ENCODE measurements around the gene PAK4. TPM values are rescaled to one million over a fixed set of nuclear protein-coding genes. Genes with fewer than 3 reads are reported as not detected.
A peak's percentile ranks its signal among the peaks of the same experiment; 100 is the strongest.

Gene PAK4
- total RNA-seq, 1 experiment from 2014 or later: 55.2 TPM

DNA sequence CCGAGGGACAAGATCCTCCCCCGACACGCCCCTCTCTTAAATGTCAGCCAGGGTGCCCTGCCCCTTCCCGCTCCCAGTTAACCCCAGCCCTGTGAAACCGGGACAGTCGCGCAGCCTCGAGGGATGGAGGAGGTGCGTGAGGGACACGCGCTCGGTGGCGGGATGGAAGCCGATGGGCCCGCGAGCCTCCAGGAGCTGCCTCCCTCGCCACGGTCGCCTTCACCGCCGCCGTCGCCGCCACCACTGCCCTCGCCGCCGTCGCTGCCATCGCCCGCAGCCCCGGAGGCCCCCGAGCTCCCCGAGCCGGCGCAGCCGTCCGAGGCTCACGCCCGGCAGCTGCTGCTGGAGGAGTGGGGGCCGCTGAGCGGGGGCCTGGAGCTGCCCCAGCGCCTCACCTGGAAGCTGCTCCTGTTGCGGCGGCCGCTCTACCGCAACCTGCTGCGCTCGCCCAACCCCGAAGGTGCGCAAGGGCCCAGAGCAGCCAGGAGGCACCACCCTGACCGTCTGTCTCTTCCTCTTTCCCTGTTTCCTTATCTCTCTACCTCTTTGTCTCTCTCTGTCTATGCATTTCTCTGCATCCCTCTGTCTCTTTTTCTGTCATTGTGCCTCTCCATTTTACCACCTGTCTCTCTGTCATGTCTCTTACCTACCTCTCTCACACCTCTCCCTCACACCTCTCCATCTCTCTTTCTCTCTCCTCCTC lies 71.4 kb downstream of the PAK4 start, which contains the start of gene NCCRP1:
Gene NCCRP1 (plus strand): TSS at position 105 of the 703 bp plus-strand sequence. CDS start 19 bp downstream, at position 124.
- Histone ChIP-seq H3K36me3 (ENCODE audit: insufficient read depth, low read length, poor library complexity, severe bottlenecking) (no peaks in the 10 kb centered on the region), H3K27ac (ENCODE audit: low read depth, low read length, poor library complexity, severe bottlenecking) (no peak within 1 kb of the TSS), H3K4me3 (ENCODE audit: low read depth, low read length, poor library complexity, severe bottlenecking) (no peak within 1 kb of the TSS), H3K27me3 (replicated peaks; ENCODE audit: insufficient read depth, low read depth, low read length, poor library complexity) (peaks cover 40% of the 10 kb centered on the region), H3K9me3 (ENCODE audit: low read depth, low read length, poor library complexity, severe bottlenecking) (no peaks in the 10 kb centered on the region), H3K4me1 (ENCODE audit: insufficient read depth, low read length, poor library complexity, severe bottlenecking) (no peaks in the 10 kb centered on the region)
- ChIA-PET POLR2A (ENCODE audit: low non-redundant PET) (no interaction called here), CTCF (no interaction called here)
- no peak for DNase-seq (ENCODE audit: low spot score)
- TF ChIP-seq, protein P1, sequence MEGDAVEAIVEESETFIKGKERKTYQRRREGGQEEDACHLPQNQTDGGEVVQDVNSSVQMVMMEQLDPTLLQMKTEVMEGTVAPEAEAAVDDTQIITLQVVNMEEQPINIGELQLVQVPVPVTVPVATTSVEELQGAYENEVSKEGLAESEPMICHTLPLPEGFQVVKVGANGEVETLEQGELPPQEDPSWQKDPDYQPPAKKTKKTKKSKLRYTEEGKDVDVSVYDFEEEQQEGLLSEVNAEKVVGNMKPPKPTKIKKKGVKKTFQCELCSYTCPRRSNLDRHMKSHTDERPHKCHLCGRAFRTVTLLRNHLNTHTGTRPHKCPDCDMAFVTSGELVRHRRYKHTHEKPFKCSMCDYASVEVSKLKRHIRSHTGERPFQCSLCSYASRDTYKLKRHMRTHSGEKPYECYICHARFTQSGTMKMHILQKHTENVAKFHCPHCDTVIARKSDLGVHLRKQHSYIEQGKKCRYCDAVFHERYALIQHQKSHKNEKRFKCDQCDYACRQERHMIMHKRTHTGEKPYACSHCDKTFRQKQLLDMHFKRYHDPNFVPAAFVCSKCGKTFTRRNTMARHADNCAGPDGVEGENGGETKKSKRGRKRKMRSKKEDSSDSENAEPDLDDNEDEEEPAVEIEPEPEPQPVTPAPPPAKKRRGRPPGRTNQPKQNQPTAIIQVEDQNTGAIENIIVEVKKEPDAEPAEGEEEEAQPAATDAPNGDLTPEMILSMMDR (conservative IDR thresholded peaks at IDR 0.05; ENCODE audit: low read depth, low read length): no peak
- no peak for TF ChIP-seq EZH2 (IDR thresholded peaks at IDR 0.05; ENCODE audit: borderline replicate concordance, low read depth, low read length, poor library complexity, severe bottlenecking)
- intact Hi-C loops (cut with micrococcal nuclease; ENCODE audit: unreplicated experiment): no loop called here
- BruUV-seq (replicated peaks): no TSS peak

DNA sequence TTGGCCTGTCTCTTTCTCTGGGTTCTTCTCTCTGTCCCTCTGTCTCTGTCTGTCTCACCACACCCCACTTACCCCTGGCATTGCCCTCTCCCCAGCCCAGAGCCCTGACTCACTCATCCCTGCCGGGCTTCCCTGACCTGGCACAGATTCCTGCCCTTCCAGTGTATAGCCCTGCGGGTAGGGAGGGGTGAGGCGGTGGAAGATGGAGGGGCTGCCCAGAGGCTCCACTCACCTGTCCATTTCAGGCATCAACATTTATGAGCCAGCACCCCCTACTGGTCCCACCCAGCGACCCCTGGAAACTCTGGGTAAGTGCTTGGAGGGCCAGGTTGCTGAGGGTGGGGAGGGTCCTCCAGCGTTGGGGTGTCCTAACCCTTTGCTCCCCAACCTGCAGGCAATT lies 72.2 kb downstream of the PAK4 start:
- Histone ChIP-seq H3K36me3 (ENCODE audit: insufficient read depth, low read length, poor library complexity, severe bottlenecking) (no peaks in the 10 kb centered on the region), H3K27me3 (replicated peaks; ENCODE audit: insufficient read depth, low read depth, low read length, poor library complexity) (peaks cover 44% of the 10 kb centered on the region), H3K4me1 (ENCODE audit: insufficient read depth, low read length, poor library complexity, severe bottlenecking) (no peaks in the 10 kb centered on the region), H3K27ac (ENCODE audit: low read depth, low read length, poor library complexity, severe bottlenecking) (no peak overlapping the region), H3K9me3 (ENCODE audit: low read depth, low read length, poor library complexity, severe bottlenecking) (no peaks in the 10 kb centered on the region), H3K4me3 (ENCODE audit: low read depth, low read length, poor library complexity, severe bottlenecking) (no peak overlapping the region)
- BruUV-seq (replicated peaks): no TSS peak
- ChIA-PET POLR2A (ENCODE audit: low non-redundant PET) (no interaction called here), CTCF (no interaction called here)
- intact Hi-C loops (cut with micrococcal nuclease; ENCODE audit: unreplicated experiment): no loop called here
- no peak for DNase-seq (ENCODE audit: low spot score)
- no peak for TF ChIP-seq EZH2 (IDR thresholded peaks at IDR 0.05; ENCODE audit: borderline replicate concordance, low read depth, low read length, poor library complexity, severe bottlenecking)
- TF ChIP-seq, protein P1 (conservative IDR thresholded peaks at IDR 0.05; ENCODE audit: low read depth, low read length): 0 out of 2 replicates have a peak, but pooled peaks have one; percentile 12

DNA sequence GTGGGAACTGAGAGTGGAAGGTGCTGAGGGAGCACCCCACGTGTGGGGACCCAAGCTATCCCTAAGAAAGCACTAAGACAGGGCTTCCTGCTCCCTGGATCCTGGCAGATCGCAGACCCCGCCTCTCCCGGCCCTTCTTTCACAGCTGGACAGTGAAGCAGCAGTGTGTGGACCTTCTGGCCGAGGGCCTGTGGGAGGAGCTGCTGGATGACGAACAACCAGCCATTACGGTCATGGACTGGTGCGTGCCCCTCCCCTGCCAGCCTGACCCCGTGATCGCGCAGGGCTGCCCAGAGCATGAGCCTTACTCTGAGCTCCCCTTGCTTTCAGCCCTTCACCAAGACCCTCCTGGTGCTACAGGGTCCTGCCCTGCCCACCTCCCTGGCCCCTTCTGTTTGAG lies 73.4 kb downstream of the PAK4 start:
- H3K4me1 ChIP-seq (ENCODE audit: insufficient read depth, low read length, poor library complexity, severe bottlenecking): no peaks in the 10 kb centered on the region
- BruUV-seq (replicated peaks): no TSS peak
- H3K27me3 ChIP-seq (replicated peaks; ENCODE audit: insufficient read depth, low read depth, low read length, poor library complexity): peaks cover 56% of the 10 kb centered on the region
- no peak for DNase-seq (ENCODE audit: low spot score)
- no peaks in the 10 kb centered on the region for H3K36me3 ChIP-seq (ENCODE audit: insufficient read depth, low read length, poor library complexity, severe bottlenecking)
- no peaks in the 10 kb centered on the region for H3K9me3 ChIP-seq (ENCODE audit: low read depth, low read length, poor library complexity, severe bottlenecking)
- ChIA-PET CTCF (no interaction called here), POLR2A (ENCODE audit: low non-redundant PET) (no interaction called here)
- no peak overlapping the region for H3K27ac ChIP-seq (ENCODE audit: low read depth, low read length, poor library complexity, severe bottlenecking)
- intact Hi-C loops (cut with micrococcal nuclease; ENCODE audit: unreplicated experiment): no loop called here
- H3K4me3 ChIP-seq (ENCODE audit: low read depth, low read length, poor library complexity, severe bottlenecking): no peak overlapping the region
- TF ChIP-seq, protein P1 (conservative IDR thresholded peaks at IDR 0.05; ENCODE audit: low read depth, low read length): no peak
- no peak for TF ChIP-seq EZH2 (IDR thresholded peaks at IDR 0.05; ENCODE audit: borderline replicate concordance, low read depth, low read length, poor library complexity, severe bottlenecking)

Data from A673 (cell line).